Activated T-helper 1 cell treated with anti-CD3 and anti-CD28 coated beads, Interleukin-2, amount 50 U/mL, for 16 hours (primary cell): ENCODE data around the gene GPS1.
"Not testable (repeated sequence)": the region's sequence is repeated elsewhere in the genome, so short reads cannot be mapped to it uniquely, and the experiment has no call there.

Source experiments
- DNase-seq, 2 donors: peaks; one replicate each; pipeline ENCODE4 v3.0.0-alpha.2; 2020; ENCODE audit warnings: low read depth in 1 of 2, low spot score in 1 of 2

GPS1 gene

GRCh38 chr17:82025401-82026107 is 26.1 kb upstream of the GPS1 start:
- no peak for DNase-seq

DNA sequence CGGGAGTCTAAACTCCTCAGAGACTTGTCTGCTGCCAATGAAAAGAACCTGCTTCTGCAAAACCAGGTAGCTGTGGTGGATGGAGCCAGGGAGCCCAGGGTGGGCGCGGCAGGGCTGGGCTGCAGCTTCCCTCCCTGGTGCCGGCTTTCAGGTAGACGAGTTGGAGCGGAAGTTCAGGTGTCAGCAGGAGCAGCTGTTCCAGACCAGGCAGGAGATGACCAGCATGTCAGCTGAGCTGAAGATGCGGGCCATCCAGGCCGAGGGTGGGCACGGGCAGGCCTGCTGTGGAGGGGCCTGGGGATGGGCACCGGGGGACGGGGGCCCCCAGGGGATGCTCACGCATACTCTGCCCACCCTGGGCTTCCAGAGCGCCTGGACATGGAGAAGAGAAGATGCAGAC is 23.5 kb upstream of the GPS1 start:
- no peak for DNase-seq

DNA sequence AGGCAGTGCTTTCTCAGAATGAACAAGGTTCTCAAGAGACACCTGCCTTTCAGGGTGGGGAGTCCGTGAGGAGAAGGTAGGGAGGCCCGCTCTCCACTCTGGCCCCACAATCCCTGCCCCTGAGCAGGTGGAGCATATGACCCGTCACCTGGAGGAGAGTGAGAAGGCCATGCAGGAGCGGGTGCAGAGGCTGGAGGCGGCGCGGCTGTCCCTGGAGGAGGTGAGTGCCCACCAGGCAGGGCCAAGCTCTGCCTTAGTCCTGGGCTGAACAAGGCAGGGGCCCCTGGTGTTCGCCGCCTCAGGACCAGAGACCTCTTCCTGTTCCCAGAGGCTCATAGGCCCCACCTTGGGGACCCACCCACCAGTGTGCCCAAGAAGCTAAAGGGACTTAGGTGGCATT is 22.7 kb upstream of the GPS1 start:
- no peak for DNase-seq

DNA sequence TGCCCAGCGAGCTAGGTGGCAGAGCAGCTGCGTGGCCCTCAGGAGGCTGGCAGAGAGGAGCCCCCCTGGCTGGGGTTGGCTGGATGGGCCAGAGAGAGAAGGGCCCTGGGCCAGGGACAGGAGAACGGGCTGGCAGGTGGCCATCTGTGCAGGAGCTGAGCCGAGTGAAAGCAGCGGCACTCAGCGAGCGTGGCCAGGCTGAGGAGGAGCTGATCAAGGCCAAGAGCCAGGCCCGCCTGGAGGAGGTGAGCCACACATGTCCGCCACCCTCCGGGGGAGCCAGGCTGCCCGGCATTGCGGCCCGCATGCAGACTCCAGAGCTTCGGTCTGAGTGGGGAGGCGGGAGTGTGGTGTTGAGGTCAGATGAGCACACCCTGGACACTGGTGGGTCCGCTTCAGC is 22.3 kb upstream of the GPS1 start:
- no peak for DNase-seq

DNA sequence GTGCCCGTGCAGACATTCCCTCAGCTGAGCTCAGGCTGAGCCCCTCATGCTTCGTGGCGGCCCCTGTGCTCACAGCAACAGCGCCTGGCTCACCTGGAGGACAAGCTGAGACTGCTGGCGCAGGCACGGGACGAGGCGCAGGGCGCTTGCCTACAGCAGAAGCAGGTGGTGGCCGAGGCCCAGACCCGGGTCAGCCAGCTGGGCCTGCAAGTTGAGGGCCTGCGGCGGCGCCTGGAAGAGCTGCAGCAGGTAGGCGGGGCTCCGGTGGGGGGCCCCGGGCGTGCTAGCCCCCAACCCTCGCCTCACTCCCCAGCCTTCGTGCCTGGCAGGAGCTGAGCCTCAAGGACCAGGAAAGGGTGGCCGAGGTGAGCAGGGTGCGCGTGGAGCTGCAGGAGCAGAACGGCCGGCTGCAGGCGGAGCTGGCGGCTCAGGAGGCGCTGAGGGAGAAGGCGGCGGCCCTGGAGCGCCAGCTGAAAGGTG is 21.7 kb upstream of the GPS1 start:
- no peak for DNase-seq

DNA sequence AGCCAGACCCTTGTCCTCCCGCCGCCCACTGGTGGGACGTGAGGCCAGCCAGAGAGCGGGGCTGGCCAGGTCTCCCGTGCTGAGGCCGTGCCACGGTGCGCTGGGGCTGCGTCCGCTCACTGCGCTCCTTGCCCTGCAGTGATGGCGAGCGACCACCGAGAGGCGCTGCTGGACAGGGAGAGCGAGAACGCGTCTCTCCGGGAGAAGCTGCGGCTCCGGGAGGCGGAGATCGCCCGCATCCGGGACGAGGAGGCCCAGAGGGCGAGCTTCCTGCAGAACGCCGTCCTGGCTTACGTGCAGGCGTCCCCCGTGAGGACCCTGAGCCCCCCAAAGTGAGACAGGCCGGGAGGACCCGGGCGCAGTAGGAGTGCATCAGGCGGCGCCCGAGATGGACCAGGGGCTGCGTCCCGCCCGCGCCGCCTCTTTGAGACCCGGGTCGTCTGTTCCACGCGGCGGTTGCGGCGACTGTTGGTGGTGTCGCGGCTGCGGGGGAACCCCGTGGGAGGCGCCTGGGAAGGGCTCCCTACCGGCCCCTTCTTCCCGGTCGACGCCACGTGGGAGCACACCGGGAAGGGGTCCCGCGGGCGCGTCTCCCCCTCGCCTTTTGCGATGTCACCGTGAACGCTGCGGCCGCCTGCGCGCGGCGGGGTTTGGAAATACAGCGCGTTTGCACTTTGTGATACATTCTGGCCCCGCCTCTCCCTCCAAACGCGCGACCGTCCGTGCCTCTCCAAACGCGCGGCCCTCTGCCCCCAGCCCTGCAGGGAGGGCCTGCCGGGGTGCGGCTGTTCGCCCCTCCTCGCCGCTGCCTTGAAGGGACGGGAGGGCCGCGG is 21.0 kb upstream of the GPS1 start:
- peak; percentile 70 to 73 for DNase-seq

- no peak for DNase-seq
Observed at GRCh38 chr17:82031303-82031884, 20.3 kb upstream of the GPS1 start, which contains the start of gene RAC3. RAC3 (plus strand) TSS chr17:82031678; CDS start chr17:82031762, 84 bp downstream.

DNA sequence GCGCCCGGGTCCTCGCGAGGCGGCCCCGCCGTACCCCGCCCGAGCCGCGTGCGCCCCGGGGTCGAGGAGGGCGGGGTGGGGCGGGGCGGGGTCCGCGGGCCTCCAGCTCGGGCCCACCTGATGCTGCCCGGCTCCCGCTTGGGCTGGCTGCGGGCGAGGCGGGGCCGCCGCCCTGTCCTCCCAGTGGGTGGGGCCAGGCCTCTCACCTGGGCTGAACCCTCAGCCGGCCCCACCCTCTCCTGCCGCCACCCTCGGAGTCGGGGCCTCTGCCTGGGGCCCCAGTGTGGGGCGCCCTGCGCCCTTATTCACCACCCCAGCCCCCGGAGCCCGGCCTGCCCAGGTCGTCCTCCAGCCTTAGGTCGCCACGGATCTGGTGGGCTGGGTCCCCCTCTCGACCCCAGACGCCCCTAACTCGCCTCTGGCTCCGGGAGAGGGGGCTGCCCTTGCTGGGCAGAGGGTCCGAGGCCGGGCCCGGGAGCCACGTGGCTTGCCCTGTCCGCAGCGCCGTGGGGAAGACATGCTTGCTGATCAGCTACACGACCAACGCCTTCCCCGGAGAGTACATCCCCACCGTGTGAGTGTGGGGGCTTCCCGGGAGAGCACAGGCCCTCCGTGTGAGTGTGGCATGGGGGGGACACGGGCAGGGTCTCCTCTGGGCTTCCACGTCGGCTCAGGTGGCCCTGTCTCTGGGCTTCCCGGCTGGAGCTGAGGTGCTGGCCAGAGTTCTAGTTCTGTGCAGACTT is 19.6 kb upstream of the GPS1 start:
- DNase-seq = peak in 1 of 2 donors; percentile 21

DNA sequence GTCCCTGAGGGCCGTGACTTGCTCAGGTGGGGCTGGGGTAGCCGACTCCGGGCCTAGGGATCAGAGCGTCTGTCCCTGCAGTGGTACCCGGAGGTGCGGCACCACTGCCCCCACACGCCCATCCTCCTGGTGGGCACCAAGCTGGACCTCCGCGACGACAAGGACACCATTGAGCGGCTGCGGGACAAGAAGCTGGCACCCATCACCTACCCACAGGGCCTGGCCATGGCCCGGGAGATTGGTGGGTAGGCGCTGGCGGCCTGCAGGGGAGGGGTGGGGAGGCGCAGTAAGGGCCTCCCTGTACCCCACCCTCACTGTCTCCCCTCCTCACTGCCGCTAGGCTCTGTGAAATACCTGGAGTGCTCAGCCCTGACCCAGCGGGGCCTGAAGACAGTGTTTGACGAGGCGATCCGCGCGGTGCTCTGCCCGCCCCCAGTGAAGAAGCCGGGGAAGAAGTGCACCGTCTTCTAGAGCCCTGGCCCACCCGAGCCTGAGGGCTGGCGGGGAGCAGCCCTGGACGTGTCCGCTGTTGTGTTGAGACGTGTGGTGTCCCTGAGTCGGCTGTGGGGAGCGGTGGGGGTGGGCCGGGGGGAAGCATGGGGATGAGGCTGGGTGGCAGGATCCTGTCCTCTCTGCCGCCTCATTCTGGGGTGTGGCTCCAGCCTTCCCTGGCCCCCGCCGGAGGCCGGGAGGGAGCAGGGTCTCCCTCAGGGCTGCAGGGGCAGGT is 18.2 kb upstream of the GPS1 start:
- no peak for DNase-seq

DNA sequence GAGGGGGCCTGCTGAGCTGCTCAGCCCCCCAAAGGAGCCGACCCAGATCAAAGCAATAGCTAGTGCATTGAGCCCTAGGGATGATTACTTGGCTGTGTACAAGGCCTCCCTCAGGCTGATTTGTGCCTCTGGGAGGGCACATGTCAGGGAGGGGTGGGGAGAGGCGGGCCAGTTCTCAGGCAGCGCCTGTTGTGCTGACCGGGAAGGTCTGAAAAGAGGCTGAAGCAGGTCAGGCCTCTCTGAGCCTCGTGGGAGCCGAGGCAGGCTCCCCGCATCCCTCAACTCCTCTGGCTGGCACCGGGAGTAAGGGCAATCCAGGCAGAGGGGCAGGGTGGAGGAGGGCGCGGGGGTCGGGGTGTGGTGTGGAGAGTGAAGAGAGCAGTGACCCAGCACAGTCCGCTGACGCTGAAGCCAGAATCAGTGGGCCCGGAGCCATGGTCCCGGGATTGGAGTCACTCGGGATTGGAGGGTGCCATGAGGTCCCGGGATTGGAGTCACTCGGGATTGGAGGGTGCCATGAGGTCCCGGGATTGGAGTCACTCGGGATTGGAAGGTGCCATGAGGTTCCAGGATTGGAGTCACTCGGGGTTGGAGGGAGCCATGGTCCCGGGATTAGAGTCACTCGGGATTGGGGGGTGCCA is 17.2 kb upstream of the GPS1 start:
- DNase-seq = no peak

DNA sequence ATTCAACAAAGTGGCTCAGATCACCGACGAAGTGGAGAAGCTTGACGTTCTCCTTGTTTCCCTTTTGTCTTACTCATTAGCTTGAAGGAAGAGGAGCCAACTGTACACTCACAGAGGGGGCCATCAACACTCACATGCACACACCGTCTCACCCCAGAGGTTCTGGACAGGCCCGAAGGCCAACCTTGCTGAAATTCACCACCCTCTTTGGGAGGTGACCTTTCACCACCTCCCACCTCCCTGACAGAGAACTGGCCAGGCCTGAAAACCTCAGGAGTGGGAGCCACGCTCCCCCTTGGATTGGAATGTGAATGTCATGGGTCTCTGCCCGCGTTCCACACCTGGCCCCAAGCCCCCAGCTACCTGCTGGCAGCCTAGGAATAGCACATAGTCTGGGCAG is 16.2 kb upstream of the GPS1 start:
- DNase-seq = no peak

DNA sequence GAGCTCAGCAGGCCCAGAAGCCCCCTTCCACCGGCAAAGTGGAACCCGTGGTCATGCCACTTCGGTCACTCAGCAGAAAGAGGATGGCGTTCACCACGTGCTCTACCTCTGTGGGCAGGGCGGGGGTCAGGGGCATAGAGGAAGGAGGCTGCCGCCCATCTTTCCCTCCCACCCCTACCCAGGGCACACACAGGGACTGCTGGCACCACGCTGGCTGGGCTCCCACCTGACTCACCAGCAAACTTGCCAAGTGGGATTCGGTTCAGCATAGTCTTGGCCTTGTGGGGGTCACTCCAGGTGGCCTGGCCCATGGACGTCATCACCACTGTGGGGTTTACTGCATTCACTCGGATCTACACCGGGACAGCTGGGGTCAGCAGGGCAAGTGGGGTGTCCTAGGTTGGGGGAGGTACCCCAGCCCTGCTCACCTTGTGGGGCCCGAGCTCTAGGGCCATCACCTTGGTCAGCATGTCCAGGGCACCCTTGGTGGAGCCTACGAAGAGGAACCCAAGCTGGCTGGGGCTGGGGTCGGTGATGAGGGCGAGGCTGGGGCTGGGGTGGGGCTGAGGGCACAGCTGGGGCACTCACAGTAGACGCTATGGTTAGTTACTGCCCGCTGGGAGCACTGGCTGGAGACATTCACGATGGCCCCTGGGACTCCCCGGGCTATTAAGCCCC is 15.6 kb upstream of the GPS1 start:
- no peak for DNase-seq

- DNase-seq = no peak
Observed at GRCh38 chr17:82036634-82037091, 15.0 kb upstream of the GPS1 start.

- peak; percentile 89 for DNase-seq
Observed at GRCh38 chr17:82037092-82037888, 14.4 kb upstream of the GPS1 start, which contains the start of gene DCXR. DCXR (minus strand) TSS chr17:82037697; CDS start chr17:82037682, 15 bp downstream.

- DNase-seq = no peak
Observed at GRCh38 chr17:82037889-82038195, 13.9 kb upstream of the GPS1 start.

DNA sequence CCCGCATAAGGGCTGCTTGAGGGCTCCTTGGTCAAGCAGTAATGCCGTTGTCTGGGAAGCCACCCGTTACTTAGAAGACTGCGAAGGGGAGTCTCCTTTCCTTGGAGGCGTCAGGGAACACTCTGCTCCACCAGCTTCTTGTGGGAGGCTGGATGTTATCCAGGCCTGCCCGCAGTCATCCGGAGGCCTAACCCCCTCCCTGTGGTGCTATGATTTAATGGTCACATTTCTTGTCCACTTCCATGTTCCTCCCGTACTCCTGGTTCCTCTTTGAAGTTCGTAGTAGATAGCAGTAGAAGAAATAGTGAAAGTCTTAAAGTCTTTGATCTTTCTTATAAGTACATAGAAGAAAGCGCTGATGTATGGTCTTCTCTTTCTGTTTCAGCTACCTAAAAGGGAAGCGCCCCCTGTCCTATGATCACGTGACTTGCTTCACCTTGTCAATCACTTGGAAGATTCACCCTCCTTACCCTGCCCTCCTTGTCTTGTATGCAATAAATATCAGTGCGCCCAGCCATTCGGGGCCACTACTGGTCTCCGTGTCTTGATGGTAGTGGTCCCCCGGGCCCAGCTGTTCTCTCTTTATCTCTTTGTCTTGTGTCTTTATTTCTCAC is 12.8 kb upstream of the GPS1 start:
- not testable (repeated sequence) for DNase-seq

- DNase-seq = no peak
Observed at GRCh38 chr17:82039695-82040299, 11.9 kb upstream of the GPS1 start.
